ENCODE measurements around the gene LEP.
"Not testable (repeated sequence)": the region's sequence is repeated elsewhere in the genome, so short reads cannot be mapped to it uniquely, and the experiment has no call there.

DNA sequence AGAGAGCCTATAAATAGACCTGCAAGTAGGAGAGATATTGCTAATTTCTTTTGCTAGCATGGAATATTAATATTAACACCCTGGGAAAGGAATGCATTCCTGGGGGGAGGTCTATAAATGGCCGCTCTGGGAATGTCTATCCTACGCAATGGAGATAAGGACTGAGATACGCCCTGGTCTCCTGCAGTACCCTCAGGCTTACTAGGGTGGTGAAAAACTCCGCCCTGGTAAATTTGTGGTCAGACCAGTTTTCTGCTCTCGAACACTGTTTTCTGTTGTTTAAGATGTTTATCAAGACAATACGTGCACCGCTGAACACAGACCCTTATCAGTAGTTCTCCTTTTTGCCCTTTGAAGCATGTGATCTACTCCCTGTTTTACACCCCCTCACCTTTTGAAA, 1.9 kb upstream of the LEP start:
- TF ChIP-seq CTCF (IDR thresholded peaks at IDR 0.05); ZFX (IDR thresholded peaks at IDR 0.05; ENCODE audit: borderline replicate concordance): not testable (repeated sequence)
